HG02970 (cell line): ENCODE results near the gene OR7A5.
"Not testable (repeated sequence)": the region's sequence is repeated elsewhere in the genome, so short reads cannot be mapped to it uniquely, and the experiment has no call there.

Experiments
- ATAC-seq: cut with Tn5 transposase; IDR thresholded peaks from one replicate; pipeline ENCODE4 v1.9.1; 2021; ENCODE audit warnings: mild to moderate bottlenecking, moderate library complexity, moderate number of reproducible peaks; ENCODE audit not compliant: unreplicated experiment, low FRiP score

OR7A5 gene

DNA sequence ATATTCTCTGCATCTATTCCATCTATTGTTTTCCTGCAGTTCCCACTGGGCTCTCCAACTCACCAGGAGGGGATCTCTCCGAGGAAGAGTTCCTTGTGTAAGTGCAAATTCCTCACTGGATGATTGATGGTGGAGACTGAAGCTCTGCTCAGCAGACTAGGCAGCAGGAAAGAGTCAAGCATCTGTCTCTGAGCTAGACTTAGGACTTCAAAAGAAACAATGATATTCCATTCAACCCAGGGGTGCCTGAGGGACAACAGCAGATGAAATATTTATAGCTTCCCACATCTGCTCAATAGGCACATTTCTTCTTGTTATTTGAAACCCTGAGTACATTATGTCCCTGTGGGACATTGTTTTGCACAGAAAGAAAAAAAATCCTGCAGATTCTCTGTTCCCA, at the start of gene OR7A5, which contains the start of gene OR7C1:
Gene OR7A5, minus strand, starts transcription at position 175 of the 400 bp plus-strand sequence. CDS start 6,944 bp downstream, outside the sequence.
Gene OR7C1, minus strand, starts transcription at position 175 of the 400 bp plus-strand sequence. CDS start 35,049 bp downstream, outside the sequence.
- ATAC-seq = no peak

GRCh38 chr19:14871619-14872230, 36.7 kb upstream of the OR7A5 start:
- no peak for ATAC-seq

- no peak for ATAC-seq
Observed at GRCh38 chr19:14868497-14868896, 33.5 kb upstream of the OR7A5 start.

DNA sequence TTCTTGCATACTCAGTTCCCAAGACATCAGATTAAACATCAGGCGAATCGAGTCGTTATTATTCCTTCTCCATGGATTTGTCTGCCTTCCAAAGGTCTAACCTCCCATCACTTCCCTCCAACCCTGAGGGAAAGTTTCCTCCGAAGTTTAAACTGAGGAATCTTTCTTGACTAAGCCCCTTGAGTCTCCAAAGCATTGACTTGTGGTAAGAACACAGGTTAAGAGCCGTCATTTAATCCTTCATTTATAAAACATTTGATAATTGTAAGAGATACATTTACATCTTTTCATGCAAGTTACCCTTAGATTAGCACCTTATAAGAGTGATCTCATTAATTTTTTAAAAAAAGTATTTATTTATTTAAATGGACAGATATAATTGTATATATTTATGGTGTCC, 13.8 kb upstream of the OR7A5 start, which contains the start of gene OR7A10:
Gene OR7A10, minus strand, starts transcription at position 101 of the 400 bp plus-strand sequence. CDS start 7,045 bp downstream, outside the sequence.
- no peak for ATAC-seq

DNA sequence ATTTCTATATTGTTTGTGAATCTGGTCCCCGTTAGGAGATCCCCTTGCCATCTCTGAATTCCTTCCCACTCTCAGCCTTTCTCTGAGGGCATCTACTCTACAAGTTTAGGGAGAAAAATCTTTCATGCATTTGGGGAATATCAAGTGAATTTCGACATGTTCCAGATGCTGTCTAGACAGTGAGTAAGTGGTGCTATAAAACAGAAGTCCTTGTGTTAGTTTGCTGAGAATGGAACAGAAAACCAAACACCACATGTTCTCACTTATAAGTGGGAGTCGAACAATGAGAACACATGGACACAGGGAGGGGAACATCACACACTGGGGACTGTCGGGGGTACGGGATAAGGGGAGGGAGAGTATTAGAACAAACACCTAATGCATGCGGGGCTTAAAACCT, 8.6 kb upstream of the OR7A5 start:
- no peak for ATAC-seq

DNA sequence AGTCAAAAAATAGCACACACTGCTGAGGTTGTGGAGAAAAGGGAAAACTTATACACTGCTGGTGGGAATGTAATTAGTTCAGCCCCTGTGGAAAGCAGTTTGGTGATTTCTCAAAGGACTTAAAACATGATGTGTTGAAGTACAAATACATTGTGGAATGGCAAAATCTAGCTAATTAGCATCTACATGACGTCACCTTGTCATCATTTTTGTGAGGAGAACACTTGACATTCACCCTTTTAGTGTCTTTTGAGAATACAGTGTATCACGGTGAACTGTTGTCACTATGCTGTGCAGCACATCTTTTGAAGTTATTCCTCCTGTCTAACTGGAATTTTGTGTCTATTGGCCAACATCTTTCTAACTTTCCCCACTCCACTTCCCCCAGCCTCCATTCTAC, 8.2 kb upstream of the OR7A5 start:
- no peak for ATAC-seq

GRCh38 chr19:14840206-14840605, 5.2 kb upstream of the OR7A5 start:
- no peak for ATAC-seq

DNA sequence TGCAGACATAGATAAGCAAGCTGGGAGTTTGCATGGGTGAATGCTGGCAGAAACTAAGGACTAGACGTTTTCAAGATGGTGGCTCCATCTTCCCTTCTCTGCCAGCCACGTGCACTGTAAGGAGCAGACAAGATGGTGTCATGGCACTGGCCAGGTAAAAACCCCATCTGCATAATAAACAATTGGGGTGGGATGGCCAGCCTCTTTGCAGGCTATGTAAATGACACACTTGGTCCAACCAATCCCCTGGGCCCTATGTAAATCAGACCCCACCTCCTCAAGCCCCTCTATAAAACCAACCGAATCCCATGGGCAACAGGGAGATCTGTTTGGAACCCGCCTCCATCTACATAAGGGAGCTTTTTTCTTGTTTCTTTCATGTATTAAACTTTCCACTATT, 2.4 kb upstream of the OR7A5 start:
- ATAC-seq = no peak

DNA sequence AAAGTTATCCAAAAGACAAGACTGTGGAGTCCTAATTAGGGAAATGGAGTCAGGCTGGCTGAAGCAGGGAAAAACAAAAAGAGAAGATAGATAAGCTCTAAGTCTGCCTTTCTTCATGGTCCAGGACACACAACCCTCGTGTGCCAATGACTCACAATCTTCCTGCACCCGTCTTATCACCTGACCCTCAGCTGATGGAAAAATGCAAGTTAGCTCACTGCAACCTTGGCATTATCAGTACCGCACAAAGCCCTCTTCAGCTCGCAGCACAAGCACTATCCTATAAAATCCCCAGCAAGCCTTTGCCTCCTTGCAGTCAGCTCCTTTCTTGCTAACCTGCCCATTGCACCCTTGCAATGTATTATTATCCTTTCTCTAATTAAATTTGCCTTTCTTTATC, 4.3 kb downstream of the OR7A5 start:
- no peak for ATAC-seq

DNA sequence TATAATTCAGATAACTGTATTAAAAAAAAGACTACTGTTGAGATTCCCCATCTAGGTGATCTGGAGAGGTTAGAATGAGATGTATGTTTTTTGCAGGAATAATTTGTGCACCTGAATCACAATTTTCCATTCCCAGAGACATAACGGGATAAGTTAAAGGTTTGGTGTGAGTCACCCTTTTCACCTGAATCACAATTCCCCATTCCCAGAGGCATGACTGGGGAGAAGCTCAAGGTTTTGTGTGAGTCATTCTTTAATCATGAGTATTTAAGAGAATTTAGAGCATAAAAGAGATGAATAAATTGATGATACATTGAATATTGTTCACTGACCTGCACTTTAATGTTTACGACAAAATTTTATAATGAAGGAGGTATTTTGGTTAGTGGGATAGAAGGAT, 9.0 kb downstream of the OR7A5 start:
- ATAC-seq = no peak

DNA sequence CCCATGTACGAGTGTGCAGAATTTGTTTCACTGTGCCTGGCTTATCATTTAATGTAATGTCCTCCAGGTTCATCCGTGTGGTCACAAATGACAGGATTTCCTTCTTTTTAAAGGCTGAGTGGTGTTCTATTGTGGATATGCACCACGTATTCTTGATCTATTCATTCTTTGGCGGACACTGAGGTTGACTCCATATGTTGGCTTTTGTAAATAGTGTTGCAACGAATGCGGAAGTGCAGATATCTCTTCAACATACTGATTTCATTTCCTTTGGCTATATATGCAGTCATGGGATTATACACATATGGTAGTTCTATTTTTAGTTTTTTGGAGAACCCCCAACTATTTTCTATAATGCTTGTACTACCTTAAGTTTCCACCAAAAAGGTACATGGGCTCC, 13.0 kb downstream of the OR7A5 start:
- ATAC-seq = no peak

- ATAC-seq = no peak
Observed at GRCh38 chr19:14818588-14818987, 16.4 kb downstream of the OR7A5 start.

GRCh38 chr19:14817052-14817451, 17.9 kb downstream of the OR7A5 start:
- no peak for ATAC-seq

GRCh38 chr19:14814982-14815652, 19.9 kb downstream of the OR7A5 start:
- ATAC-seq = no peak

- no peak for ATAC-seq
Observed at GRCh38 chr19:14809272-14810057, 25.5 kb downstream of the OR7A5 start.

DNA sequence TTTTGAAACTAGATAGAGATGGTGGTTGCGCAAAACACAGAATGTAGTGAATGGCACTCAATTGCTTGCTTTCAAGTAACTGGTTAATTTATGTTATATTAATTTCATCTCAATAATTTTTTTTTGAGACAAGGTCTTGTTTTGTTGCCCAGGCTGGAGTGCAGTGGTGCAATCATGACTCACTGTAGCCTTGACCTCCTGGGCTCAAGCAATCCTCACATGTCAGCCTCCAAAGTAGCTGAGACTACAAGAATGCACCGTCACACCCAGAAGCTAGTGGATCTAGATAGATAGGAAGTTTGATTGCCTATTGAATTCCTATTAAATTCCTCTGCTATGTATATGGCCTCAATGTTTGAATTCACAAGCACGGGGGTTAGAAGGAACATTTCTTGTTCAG, 30.2 kb downstream of the OR7A5 start:
- no peak for ATAC-seq

GRCh38 chr19:14798760-14799159, 36.2 kb downstream of the OR7A5 start:
- ATAC-seq = no peak

DNA sequence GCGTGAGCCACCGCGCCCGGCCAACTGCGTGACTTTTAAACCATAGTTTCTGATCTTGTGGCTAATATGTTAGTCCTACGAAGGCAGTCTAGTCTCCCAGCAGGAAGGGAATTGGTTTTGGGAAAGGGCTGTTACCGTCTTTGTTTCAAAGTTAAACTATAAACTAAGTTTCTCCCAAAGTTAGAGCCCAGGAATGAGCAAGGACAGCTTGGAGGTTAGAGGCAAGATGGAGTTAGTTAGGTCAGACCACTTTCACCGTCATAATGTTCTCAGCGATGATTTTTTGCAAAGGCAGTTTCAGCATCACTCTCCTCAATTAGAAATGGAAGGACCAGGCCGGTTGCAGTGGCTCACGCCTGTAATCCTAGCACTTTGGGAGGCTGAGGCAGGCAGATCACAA, 39.0 kb downstream of the OR7A5 start:
- no peak for ATAC-seq

DNA sequence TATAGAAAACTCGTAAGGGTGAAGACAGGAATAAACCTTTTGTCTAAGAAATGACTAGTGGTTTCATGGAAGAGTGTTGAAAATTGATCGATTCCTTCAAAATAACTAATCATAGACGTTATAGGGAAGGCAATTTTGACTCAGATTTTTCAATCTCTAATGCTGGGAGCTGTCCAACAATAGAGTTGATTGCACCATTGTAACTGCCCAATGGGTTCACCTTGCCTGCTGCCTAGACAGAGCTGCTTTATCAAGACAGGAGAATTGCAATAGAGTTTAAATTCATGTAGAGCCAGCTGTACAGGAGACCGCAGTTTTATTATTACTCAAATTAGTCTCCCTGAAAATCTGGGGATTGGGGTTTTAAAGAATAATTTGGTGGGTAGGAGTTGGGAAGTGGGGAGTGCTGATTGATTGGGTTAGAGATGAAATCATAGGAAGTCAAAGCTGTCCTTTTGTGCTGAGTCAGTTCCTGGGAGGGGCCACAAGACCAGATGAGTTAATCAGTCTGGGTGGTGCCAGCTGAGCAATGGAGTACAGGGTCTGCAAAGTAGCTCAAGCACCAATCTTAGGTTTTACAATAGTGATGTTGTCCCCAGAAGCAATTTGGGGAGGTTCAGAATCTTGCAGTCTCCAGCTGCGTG, 39.8 kb downstream of the OR7A5 start:
- ATAC-seq = no peak

- not testable (repeated sequence) for ATAC-seq
Observed at GRCh38 chr19:14792250-14792649, 42.7 kb downstream of the OR7A5 start.

DNA sequence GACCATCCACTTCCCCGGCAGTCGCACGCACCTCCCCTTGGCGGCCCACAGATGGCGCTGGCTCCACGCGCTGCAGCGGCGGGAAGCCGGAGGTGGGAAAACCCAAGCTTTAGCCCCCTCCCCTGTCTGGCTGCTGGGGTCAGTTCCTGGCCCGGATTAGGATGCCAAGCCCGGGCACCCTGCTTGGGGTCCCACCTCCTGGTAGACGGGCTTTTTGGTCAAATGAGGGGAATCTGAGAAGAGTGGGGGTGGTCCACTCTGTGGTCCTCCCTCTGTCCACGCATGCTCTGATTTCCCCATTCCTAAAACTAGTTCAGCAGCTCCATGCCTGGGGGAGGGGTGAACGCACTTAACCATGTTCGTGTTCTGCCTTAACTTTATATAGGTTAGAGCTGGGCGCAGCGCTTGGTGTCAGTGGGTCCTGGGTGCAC, 48.5 kb downstream of the OR7A5 start:
- no peak for ATAC-seq
